ENCODE data around the gene TEX13B. TPM values are rescaled to one million over a fixed set of nuclear protein-coding genes. Genes with fewer than 3 reads are reported as not detected.
"Not testable (repeated sequence)": the region's sequence is repeated elsewhere in the genome, so short reads cannot be mapped to it uniquely, and the experiment has no call there.

Gene TEX13B
- total RNA-seq, 1 donor from 2014 or later: not detected

DNA sequence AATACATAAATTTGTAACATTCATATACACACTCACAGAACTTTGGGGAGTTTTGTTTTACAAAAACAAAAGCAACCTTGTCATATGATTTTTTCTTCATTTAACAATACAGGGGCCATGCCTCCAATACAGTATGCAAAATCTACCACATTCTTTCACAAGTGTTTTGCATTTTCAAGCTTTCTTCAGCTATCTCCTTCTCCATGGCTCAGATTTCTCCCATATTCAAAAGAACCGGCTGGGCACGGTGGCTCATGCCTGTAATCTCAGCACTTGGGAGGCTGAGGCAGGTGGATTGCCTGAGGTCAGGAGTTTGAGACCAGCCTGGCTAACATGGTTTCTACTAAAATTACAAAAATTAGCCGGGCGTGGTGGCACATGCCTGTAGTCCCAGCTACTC, 4.1 kb downstream of the TEX13B start:
- H3K4me3 Mint-ChIP-seq: no peak overlapping the region
- intact Hi-C loops (cut with micrococcal nuclease): no loop called here
- DNase-seq (no peak), ATAC-seq (ENCODE audit: low read depth) (no peak)
- POLR2A ChIA-PET: no interaction called here
- TF ChIP-seq CTCF (IDR thresholded peaks at IDR 0.05): no peak
- no peaks in the 10 kb centered on the region for H3K4me1 Mint-ChIP-seq
- no peaks in the 10 kb centered on the region for H3K27me3 Mint-ChIP-seq
- H3K27ac Mint-ChIP-seq: no peak overlapping the region
- CTCF ChIA-PET: no interaction called here
- no peaks in the 10 kb centered on the region for H3K9me3 Mint-ChIP-seq
- no peaks in the 10 kb centered on the region for H3K36me3 Mint-ChIP-seq (ENCODE audit: low read depth)

DNA sequence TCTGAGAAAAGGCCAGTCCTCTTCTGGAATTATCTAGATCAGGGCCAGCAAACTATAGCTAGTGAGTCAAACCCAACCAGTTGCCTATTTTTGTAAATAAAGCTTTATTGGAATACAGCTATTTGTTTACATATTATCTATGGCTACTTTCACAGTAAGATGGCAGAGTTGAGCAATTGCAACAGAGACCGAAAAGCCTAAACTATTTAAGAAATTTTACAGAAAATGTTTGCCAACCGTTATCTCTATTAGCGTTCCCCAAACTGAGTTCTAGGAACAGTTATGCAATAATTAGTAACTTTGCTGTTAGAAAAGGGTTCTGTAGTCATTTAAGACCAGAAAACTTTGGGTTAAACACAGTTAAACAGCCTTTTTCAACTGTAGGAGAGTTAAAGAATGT, 10.5 kb downstream of the TEX13B start:
- Mint-ChIP-seq H3K27ac (no peak overlapping the region), H3K36me3 (ENCODE audit: low read depth) (no peaks in the 10 kb centered on the region), H3K27me3 (no peaks in the 10 kb centered on the region), H3K4me1 (no peaks in the 10 kb centered on the region), H3K4me3 (no peak overlapping the region), H3K9me3 (no peaks in the 10 kb centered on the region)
- TF ChIP-seq CTCF (IDR thresholded peaks at IDR 0.05): no peak
- ChIA-PET CTCF (no interaction called here), POLR2A (no interaction called here)
- ATAC-seq (ENCODE audit: low read depth): no peak
- intact Hi-C loops (cut with micrococcal nuclease): no loop called here
- no peak for DNase-seq

DNA sequence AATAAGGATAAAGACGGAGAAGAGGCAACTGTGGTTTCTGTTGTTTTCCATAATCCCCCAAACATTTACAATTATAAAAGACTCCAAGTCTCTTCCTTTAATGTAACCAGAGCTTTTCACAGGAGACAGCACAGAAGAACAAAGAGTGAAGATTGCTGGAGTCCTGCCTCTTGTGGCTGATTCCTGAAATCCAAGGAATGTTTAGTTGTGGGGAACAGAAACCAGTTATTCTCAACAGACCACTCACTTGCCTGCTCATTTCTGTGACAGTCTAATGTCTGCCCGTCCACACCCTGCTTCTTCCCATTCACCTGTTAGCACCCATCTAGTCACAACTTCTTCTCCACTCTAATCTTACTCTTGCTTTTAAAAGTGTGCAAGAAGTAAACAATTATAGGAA, 12.1 kb downstream of the TEX13B start:
- no peak overlapping the region for H3K4me3 Mint-ChIP-seq
- no peaks in the 10 kb centered on the region for H3K27me3 Mint-ChIP-seq
- no peak for TF ChIP-seq CTCF (IDR thresholded peaks at IDR 0.05)
- no peak for DNase-seq
- no peaks in the 10 kb centered on the region for H3K36me3 Mint-ChIP-seq (ENCODE audit: low read depth)
- CTCF ChIA-PET: no interaction called here
- H3K9me3 Mint-ChIP-seq: no peaks in the 10 kb centered on the region
- intact Hi-C loops (cut with micrococcal nuclease): no loop called here
- H3K27ac Mint-ChIP-seq: no peak overlapping the region
- POLR2A ChIA-PET: no interaction called here
- H3K4me1 Mint-ChIP-seq: no peaks in the 10 kb centered on the region
- ATAC-seq (ENCODE audit: low read depth): no peak

DNA sequence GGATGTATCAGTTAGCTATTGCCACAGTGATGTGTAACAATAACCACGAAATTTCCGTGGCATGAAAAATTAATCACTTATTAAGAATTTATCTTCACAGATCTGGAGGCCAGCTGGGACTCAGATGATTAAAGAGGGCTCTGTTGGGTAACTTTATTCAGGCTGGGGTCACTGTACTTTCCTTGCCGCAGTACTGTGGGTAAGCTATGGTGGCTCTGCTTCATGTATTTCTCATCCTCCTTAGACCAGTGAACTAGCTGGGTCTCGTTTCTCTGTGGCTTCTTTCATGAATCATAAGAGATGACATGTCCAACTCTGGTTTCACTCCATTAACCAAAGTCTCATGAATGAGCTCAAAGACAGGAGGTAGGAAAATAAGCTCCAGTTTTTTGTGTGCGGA, 13.5 kb downstream of the TEX13B start:
- no peaks in the 10 kb centered on the region for H3K36me3 Mint-ChIP-seq (ENCODE audit: low read depth)
- TF ChIP-seq CTCF (IDR thresholded peaks at IDR 0.05): no peak
- no peak for ATAC-seq (ENCODE audit: low read depth)
- H3K4me1 Mint-ChIP-seq: no peaks in the 10 kb centered on the region
- intact Hi-C loops (cut with micrococcal nuclease): no loop called here
- no peaks in the 10 kb centered on the region for H3K9me3 Mint-ChIP-seq
- H3K4me3 Mint-ChIP-seq: no peak overlapping the region
- peaks cover 2% of the 10 kb centered on the region for H3K27me3 Mint-ChIP-seq
- CTCF ChIA-PET: no interaction called here
- no peak for DNase-seq
- POLR2A ChIA-PET: no interaction called here
- H3K27ac Mint-ChIP-seq: no peak overlapping the region

DNA sequence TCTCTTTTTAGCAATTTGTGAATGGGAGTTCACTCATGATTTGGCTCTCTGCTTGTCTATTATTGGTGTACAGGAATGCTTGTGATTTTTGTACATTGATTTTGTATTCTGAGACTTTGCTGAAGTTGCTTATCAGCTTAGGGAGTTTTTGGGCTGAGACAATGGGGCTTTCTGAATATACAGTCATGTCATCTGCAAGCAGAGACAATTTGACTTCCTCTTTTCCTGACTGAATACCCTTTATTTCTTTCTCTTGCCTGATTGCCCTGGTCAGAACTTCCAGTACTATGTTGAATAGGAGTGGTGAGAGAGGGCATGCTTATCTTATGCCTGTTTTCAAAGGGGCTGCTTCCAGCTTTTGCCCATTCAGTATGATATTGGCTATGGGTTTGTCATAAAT, 26.8 kb downstream of the TEX13B start:
- CTCF ChIA-PET; ATAC-seq (ENCODE audit: low read depth); intact Hi-C loops (cut with micrococcal nuclease); H3K4me3 Mint-ChIP-seq; DNase-seq; POLR2A ChIA-PET; H3K9me3 Mint-ChIP-seq; H3K4me1 Mint-ChIP-seq; H3K27ac Mint-ChIP-seq; H3K36me3 Mint-ChIP-seq (ENCODE audit: low read depth); H3K27me3 Mint-ChIP-seq: not testable (repeated sequence)

DNA sequence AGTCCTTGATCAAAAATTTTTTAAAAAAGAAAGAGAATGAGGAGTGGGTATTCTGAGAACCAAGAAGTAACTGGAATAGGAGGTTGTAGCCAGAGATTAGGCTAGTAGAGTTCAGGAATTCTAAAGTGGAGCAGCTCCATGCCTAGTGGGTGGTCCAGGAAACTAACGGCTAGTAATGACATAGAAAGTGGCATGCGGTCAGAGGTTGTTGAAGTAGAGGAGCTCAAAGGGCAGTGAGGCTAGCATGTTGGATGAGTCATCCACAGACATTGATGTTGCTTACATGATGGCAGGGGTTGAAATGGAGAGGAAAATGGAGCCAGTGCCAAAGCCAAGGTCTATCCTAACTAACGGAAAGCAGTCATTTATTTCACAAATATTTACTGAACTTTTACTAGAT, 42.1 kb downstream of the TEX13B start:
- DNase-seq (no peak), ATAC-seq (ENCODE audit: low read depth) (no peak)
- Mint-ChIP-seq H3K27me3 (peaks cover 3% of the 10 kb centered on the region), H3K36me3 (ENCODE audit: low read depth) (no peaks in the 10 kb centered on the region), H3K27ac (no peak overlapping the region), H3K4me3 (no peak overlapping the region), H3K9me3 (no peaks in the 10 kb centered on the region), H3K4me1 (no peaks in the 10 kb centered on the region)
- intact Hi-C loops (cut with micrococcal nuclease): no loop called here
- CTCF ChIA-PET: no interaction called here
- POLR2A ChIA-PET: no interaction called here
- no peak for TF ChIP-seq CTCF (IDR thresholded peaks at IDR 0.05)
